Measurements from ENCODE around the gene MAP3K9. TPM values are rescaled to one million over a fixed set of nuclear protein-coding genes. Genes with fewer than 3 reads are reported as not detected.
A peak's percentile ranks its signal among the peaks of the same experiment; 100 is the strongest.

Gene MAP3K9
- total RNA-seq, 2 experiments from 2014 or later = 6.7 to 7.0 TPM

GRCh38 chr14:70814466-70814865 is 5.2 kb upstream of the MAP3K9 start:
- Mint-ChIP-seq H3K36me3 (ENCODE audit: low read depth) (no peaks in the 10 kb centered on the region), H3K4me1 (ENCODE audit: low read depth) (peaks cover 29% of the 10 kb centered on the region), H3K4me3 (no peak overlapping the region), H3K27ac (no peak overlapping the region), H3K9me3 (ENCODE audit: insufficient read depth) (no peaks in the 10 kb centered on the region), H3K27me3 (ENCODE audit: low read depth) (peaks cover 3% of the 10 kb centered on the region)
- ATAC-seq (no peak), DNase-seq (no peak)
- CTCF ChIA-PET = no interaction called here
- POLR2A ChIA-PET = interaction anchor here (0.6 kb wide), 1 partner anchor 91 kb away, joined by 4 read pairs; no protein-coding TSS in a partner anchor

- CTCF ChIA-PET = no interaction called here
- Mint-ChIP-seq H3K9me3 (ENCODE audit: insufficient read depth) (no peaks in the 10 kb centered on the region), H3K4me1 (ENCODE audit: low read depth) (peaks cover 17% of the 10 kb centered on the region), H3K4me3 (no peak overlapping the region), H3K27ac (no peak overlapping the region), H3K36me3 (ENCODE audit: low read depth) (peaks cover 2% of the 10 kb centered on the region), H3K27me3 (ENCODE audit: low read depth) (peaks cover 2% of the 10 kb centered on the region)
- no peak for ATAC-seq
- DNase-seq = no peak
- POLR2A ChIA-PET = no interaction called here
Observed at GRCh38 chr14:70812124-70812818, 3.0 kb upstream of the MAP3K9 start.

- DNase-seq (no peak), ATAC-seq (no peak)
- POLR2A ChIA-PET = no interaction called here
- H3K4me1 Mint-ChIP-seq (ENCODE audit: low read depth) = peaks cover 17% of the 10 kb centered on the region
- no peak overlapping the region for H3K4me3 Mint-ChIP-seq
- H3K9me3 Mint-ChIP-seq (ENCODE audit: insufficient read depth) = no peaks in the 10 kb centered on the region
- peaks cover 2% of the 10 kb centered on the region for H3K27me3 Mint-ChIP-seq (ENCODE audit: low read depth)
- no peak overlapping the region for H3K27ac Mint-ChIP-seq
- H3K36me3 Mint-ChIP-seq (ENCODE audit: low read depth) = peaks cover 2% of the 10 kb centered on the region
- CTCF ChIA-PET = no interaction called here
Observed at GRCh38 chr14:70811578-70811977, 2.3 kb upstream of the MAP3K9 start.

GRCh38 chr14:70811050-70811449 is 1.7 kb upstream of the MAP3K9 start:
- POLR2A ChIA-PET = no interaction called here
- Mint-ChIP-seq H3K4me1 (ENCODE audit: low read depth) (peaks cover 17% of the 10 kb centered on the region), H3K36me3 (ENCODE audit: low read depth) (peaks cover 2% of the 10 kb centered on the region), H3K4me3 (no peak overlapping the region), H3K27me3 (ENCODE audit: low read depth) (peaks cover 2% of the 10 kb centered on the region), H3K9me3 (ENCODE audit: insufficient read depth) (no peaks in the 10 kb centered on the region), H3K27ac (no peak overlapping the region)
- CTCF ChIA-PET = interaction anchor here (1.2 kb wide), 1 partner anchor 200 kb away, joined by 3 read pairs; no protein-coding TSS in a partner anchor
- DNase-seq (no peak), ATAC-seq (no peak)

- DNase-seq (no peak), ATAC-seq (no peak)
- Mint-ChIP-seq H3K9me3 (ENCODE audit: insufficient read depth) (no peaks in the 10 kb centered on the region), H3K27me3 (ENCODE audit: low read depth) (peaks cover 2% of the 10 kb centered on the region), H3K4me3 (no peak overlapping the region), H3K4me1 (ENCODE audit: low read depth) (peaks cover 17% of the 10 kb centered on the region), H3K36me3 (ENCODE audit: low read depth) (peaks cover 2% of the 10 kb centered on the region), H3K27ac (no peak overlapping the region)
- POLR2A ChIA-PET = interaction anchor here (1.5 to 2.7 kb wide), 2 partner anchors 152 to 169 kb away, joined by 6 to 16 read pairs; partner anchors contain the start of gene TTC9
- CTCF ChIA-PET = interaction anchor here (1.2 to 3.1 kb wide), 3 partner anchors 97 to 199 kb away, joined by 3 to 19 read pairs (median 12); no protein-coding TSS in a partner anchor
Observed at GRCh38 chr14:70810621-70811020, 1.3 kb upstream of the MAP3K9 start.

GRCh38 chr14:70808416-70809224 is 693 bp downstream of the MAP3K9 start:
- ChIA-PET POLR2A (interaction anchor here (0.7 to 2.7 kb wide), 10 partner anchors 9 to 1319 kb away, joined by 3 to 16 read pairs (median 5); partner anchors contain the start of genes PCNX1, SRSF5 and TTC9), CTCF (interaction anchor here (0.9 to 3.1 kb wide), 13 partner anchors 9 to 207 kb away, joined by 3 to 25 read pairs (median 7); partner anchors contain the start of genes MED6, PCNX1 and TTC9)
- peak overlapping the region; percentile 82 for H3K27ac Mint-ChIP-seq
- ATAC-seq (peak; percentile 19), DNase-seq (peak; percentile 68)
- peak overlapping the region; percentile 69 for H3K4me3 Mint-ChIP-seq
- peaks cover 2% of the 10 kb centered on the region for H3K27me3 Mint-ChIP-seq (ENCODE audit: low read depth)
- peaks cover 12% of the 10 kb centered on the region for H3K4me1 Mint-ChIP-seq (ENCODE audit: low read depth)
- H3K9me3 Mint-ChIP-seq (ENCODE audit: insufficient read depth) = no peaks in the 10 kb centered on the region
- peaks cover 2% of the 10 kb centered on the region for H3K36me3 Mint-ChIP-seq (ENCODE audit: low read depth)

- Mint-ChIP-seq H3K9me3 (ENCODE audit: insufficient read depth) (no peaks in the 10 kb centered on the region), H3K4me1 (ENCODE audit: low read depth) (peaks cover 10% of the 10 kb centered on the region), H3K27me3 (ENCODE audit: low read depth) (peaks cover 2% of the 10 kb centered on the region), H3K36me3 (ENCODE audit: low read depth) (peaks cover 2% of the 10 kb centered on the region), H3K4me3 (peak overlapping the region; percentile 69), H3K27ac (peak overlapping the region; percentile 58)
- ChIA-PET CTCF (interaction anchor here (1.5 to 3.1 kb wide), 4 partner anchors 10 to 147 kb away, joined by 7 to 19 read pairs (median 11); partner anchors contain the start of gene PCNX1), POLR2A (interaction anchor here (0.6 to 2.7 kb wide), 6 partner anchors 10 to 1319 kb away, joined by 3 to 16 read pairs (median 5); partner anchors contain the start of genes SRSF5 and TTC9)
- peak; percentile 79 for DNase-seq
- peak; percentile 35 for ATAC-seq
Observed at GRCh38 chr14:70807898-70808415, 1.4 kb downstream of the MAP3K9 start.

GRCh38 chr14:70804556-70805162 is 4.7 kb downstream of the MAP3K9 start:
- DNase-seq (no peak), ATAC-seq (no peak)
- POLR2A ChIA-PET = no interaction called here
- Mint-ChIP-seq H3K4me3 (no peak overlapping the region), H3K36me3 (ENCODE audit: low read depth) (peaks cover 12% of the 10 kb centered on the region), H3K27ac (no peak overlapping the region), H3K27me3 (ENCODE audit: low read depth) (peaks cover 2% of the 10 kb centered on the region), H3K4me1 (ENCODE audit: low read depth) (peaks cover 10% of the 10 kb centered on the region), H3K9me3 (ENCODE audit: insufficient read depth) (no peaks in the 10 kb centered on the region)
- CTCF ChIA-PET = interaction anchor here (3.5 kb wide), 1 partner anchor 13 kb away, joined by 20 read pairs; no protein-coding TSS in a partner anchor

- ChIA-PET CTCF (interaction anchor here (3.5 kb wide), 1 partner anchor 14 kb away, joined by 20 read pairs; no protein-coding TSS in a partner anchor), POLR2A (no interaction called here)
- Mint-ChIP-seq H3K27me3 (ENCODE audit: low read depth) (peaks cover 2% of the 10 kb centered on the region), H3K4me3 (no peak overlapping the region), H3K36me3 (ENCODE audit: low read depth) (peaks cover 12% of the 10 kb centered on the region), H3K27ac (no peak overlapping the region), H3K4me1 (ENCODE audit: low read depth) (peaks cover 10% of the 10 kb centered on the region), H3K9me3 (ENCODE audit: insufficient read depth) (no peaks in the 10 kb centered on the region)
- no peak for DNase-seq
- no peak for ATAC-seq
Observed at GRCh38 chr14:70803321-70804310, 5.7 kb downstream of the MAP3K9 start.

GRCh38 chr14:70802379-70802778 is 6.9 kb downstream of the MAP3K9 start:
- no peak overlapping the region for H3K27ac Mint-ChIP-seq
- H3K4me1 Mint-ChIP-seq (ENCODE audit: low read depth) = peaks cover 3% of the 10 kb centered on the region
- DNase-seq = no peak
- no peak overlapping the region for H3K4me3 Mint-ChIP-seq
- H3K27me3 Mint-ChIP-seq (ENCODE audit: low read depth) = no peaks in the 10 kb centered on the region
- POLR2A ChIA-PET = no interaction called here
- no peaks in the 10 kb centered on the region for H3K9me3 Mint-ChIP-seq (ENCODE audit: insufficient read depth)
- H3K36me3 Mint-ChIP-seq (ENCODE audit: low read depth) = peaks cover 10% of the 10 kb centered on the region
- CTCF ChIA-PET = no interaction called here
- no peak for ATAC-seq
